GM18505 (cell line): ENCODE results near the gene PHACTR2.
"Not testable (repeated sequence)": the region's sequence is repeated elsewhere in the genome, so short reads cannot be mapped to it uniquely, and the experiment has no call there.

Source experiments
- ATAC-seq: cut with Tn5 transposase; IDR thresholded peaks from one replicate; pipeline ENCODE4 v1.9.1; 2021; ENCODE audit not compliant: unreplicated experiment
- POLR2A ChIP-seq: IDR thresholded peaks from 4 replicates; pipeline ENCODE4 v1.6.1; 2011; ENCODE audit warnings: borderline replicate concordance; ENCODE audit not compliant: insufficient read depth, insufficient read length; ENCODE audit errors: extremely low read depth

The PHACTR2 gene

GRCh38 chr6:143731789-143732188, 54.0 kb downstream of the PHACTR2 start:
- TF ChIP-seq POLR2A, result no peak
- ATAC-seq, result no peak

GRCh38 chr6:143732536-143732935, 54.8 kb downstream of the PHACTR2 start:
- ATAC-seq, result no peak
- TF ChIP-seq POLR2A, result no peak

GRCh38 chr6:143733510-143733909, 55.7 kb downstream of the PHACTR2 start:
- TF ChIP-seq POLR2A, result no peak
- no peak for ATAC-seq

GRCh38 chr6:143734641-143735063, 56.9 kb downstream of the PHACTR2 start:
- no peak for TF ChIP-seq POLR2A
- no peak for ATAC-seq

- not testable (repeated sequence) for ATAC-seq
These were observed 60.4 kb downstream of the PHACTR2 start for GRCh38 chr6:143738072-143738690.

- no peak for ATAC-seq
- TF ChIP-seq POLR2A, result no peak
These were observed 61.6 kb downstream of the PHACTR2 start for GRCh38 chr6:143739341-143739851.

GRCh38 chr6:143740213-143740612, 62.4 kb downstream of the PHACTR2 start:
- ATAC-seq, result no peak
- no peak for TF ChIP-seq POLR2A

- no peak for TF ChIP-seq POLR2A
- ATAC-seq, result no peak
These were observed 63.7 kb downstream of the PHACTR2 start for GRCh38 chr6:143741480-143741879.

GRCh38 chr6:143742070-143742954, 64.5 kb downstream of the PHACTR2 start:
- no peak for TF ChIP-seq POLR2A
- no peak for ATAC-seq

GRCh38 chr6:143742955-143743255, 65.1 kb downstream of the PHACTR2 start:
- no peak for ATAC-seq
- TF ChIP-seq POLR2A, result no peak

- ATAC-seq, result no peak
- no peak for TF ChIP-seq POLR2A
These were observed 65.8 kb downstream of the PHACTR2 start for GRCh38 chr6:143743301-143744166.

- TF ChIP-seq POLR2A, result no peak
- no peak for ATAC-seq
These were observed 66.9 kb downstream of the PHACTR2 start for GRCh38 chr6:143744551-143745165.

- ATAC-seq, result no peak
- TF ChIP-seq POLR2A, result no peak
These were observed 67.7 kb downstream of the PHACTR2 start for GRCh38 chr6:143745166-143746133.
